ENCODE measurements around the gene RNF222. TPM values are rescaled to one million over a fixed set of nuclear protein-coding genes. Genes with fewer than 3 reads are reported as not detected.
"Not testable (repeated sequence)": the region's sequence is repeated elsewhere in the genome, so short reads cannot be mapped to it uniquely, and the experiment has no call there.

Gene RNF222
- total and polyA plus RNA-seq, 9 donors = not detected

- no peak for DNase-seq
- intact Hi-C loops (cut with DNase I) = no loop called here
- Histone ChIP-seq H3K27me3 (no peaks in the 10 kb centered on the region), H3K4me1 (ENCODE audit: insufficient read depth) (no peaks in the 10 kb centered on the region), H3K9me3 (no peaks in the 10 kb centered on the region), H3K4me3 (no peak overlapping the region), H3K27ac (no peak overlapping the region), H3K36me3 (no peaks in the 10 kb centered on the region)
- no peak for TF ChIP-seq CTCF (IDR thresholded peaks at IDR 0.05)
- no peak for TF ChIP-seq EP300 (IDR thresholded peaks at IDR 0.05)
- no peak for TF ChIP-seq POLR2A (IDR thresholded peaks at IDR 0.05)
- WGBS, 3 donors = 45 to 63% (median 49%) methylated on average over 6 of the region's 6 CpGs
These were observed 1.4 kb upstream of the RNF222 start for GRCh38 chr17:8398980-8399379.

- DNase-seq; H3K4me1 ChIP-seq (ENCODE audit: insufficient read depth); H3K27ac ChIP-seq; H3K27me3 ChIP-seq; intact Hi-C loops (cut with DNase I); H3K9me3 ChIP-seq; H3K4me3 ChIP-seq; H3K36me3 ChIP-seq: not testable (repeated sequence)
- WGBS, 3 donors = 72 to 78% (median 77%) methylated on average over 9 of the region's 9 CpGs
These were observed 3.1 kb downstream of the RNF222 start for GRCh38 chr17:8394497-8394896.

- intact Hi-C loops (cut with DNase I) = no loop called here
These were observed 4.0 kb downstream of the RNF222 start for GRCh38 chr17:8393470-8394231.

GRCh38 chr17:8392674-8393469 lies 4.8 kb downstream of the RNF222 start:
- no peaks in the 10 kb centered on the region for H3K27me3 ChIP-seq
- H3K27ac ChIP-seq = no peak overlapping the region
- H3K36me3 ChIP-seq = no peaks in the 10 kb centered on the region
- no peaks in the 10 kb centered on the region for H3K9me3 ChIP-seq
- TF ChIP-seq POLR2A (IDR thresholded peaks at IDR 0.05) = no peak
- TF ChIP-seq CTCF (IDR thresholded peaks at IDR 0.05) = no peak
- TF ChIP-seq EP300 (IDR thresholded peaks at IDR 0.05) = no peak
- intact Hi-C loops (cut with DNase I) = no loop called here
- WGBS, 3 donors = 77 to 81% (median 81%) methylated on average over 40 to 46 of the region's 46 CpGs
- H3K4me1 ChIP-seq (ENCODE audit: insufficient read depth) = no peaks in the 10 kb centered on the region
- H3K4me3 ChIP-seq = no peak overlapping the region
- no peak for DNase-seq

More at GRCh38 chr17:8393470-8394231, 4.0 kb downstream of the RNF222 start:
- H3K9me3 ChIP-seq = no peaks in the 10 kb centered on the region
- no peak overlapping the region for H3K4me3 ChIP-seq
- H3K27ac ChIP-seq = no peak overlapping the region
- no peaks in the 10 kb centered on the region for H3K4me1 ChIP-seq (ENCODE audit: insufficient read depth)
- TF ChIP-seq EP300 (IDR thresholded peaks at IDR 0.05) (no peak), POLR2A (IDR thresholded peaks at IDR 0.05) (no peak), CTCF (IDR thresholded peaks at IDR 0.05) (no peak)
- no peaks in the 10 kb centered on the region for H3K36me3 ChIP-seq
- DNase-seq = no peak
- 53 to 55% (median 54%) methylated on average over 8 of the region's 8 CpGs for WGBS, 3 donors
- no peaks in the 10 kb centered on the region for H3K27me3 ChIP-seq

GRCh38 chr17:8392274-8392673 lies 5.4 kb downstream of the RNF222 start:
- Histone ChIP-seq H3K27me3 (no peaks in the 10 kb centered on the region), H3K36me3 (no peaks in the 10 kb centered on the region), H3K4me1 (ENCODE audit: insufficient read depth) (no peaks in the 10 kb centered on the region), H3K4me3 (no peak overlapping the region), H3K9me3 (no peaks in the 10 kb centered on the region), H3K27ac (no peak overlapping the region)
- WGBS, 3 donors = 35 to 60% (median 53%) methylated on average over 7 to 18 of the region's 18 CpGs
- no peak for DNase-seq
- TF ChIP-seq EP300 (IDR thresholded peaks at IDR 0.05) (no peak), POLR2A (IDR thresholded peaks at IDR 0.05) (no peak), CTCF (IDR thresholded peaks at IDR 0.05) (no peak)
- intact Hi-C loops (cut with DNase I) = no loop called here

Measured in ovary (tissue), 9 donors.